Breast epithelium (tissue), 4 donors: ENCODE results near the gene SKA2. TPM values are rescaled to one million over a fixed set of nuclear protein-coding genes. Genes with fewer than 3 reads are reported as not detected.

Source experiments
- DNase-seq, 2 donors: peaks; one replicate each; pipeline ENCODE4 v3.0.0-alpha.2; 2019; ENCODE audit warnings: low spot score in 2 of 2
- H3K27ac ChIP-seq, 2 donors: fragments of 200-600 bp; sonication (generic) in 1 of 2; one replicate each; pipeline ENCODE4 v1.5.1; 2016 to 2019; ENCODE audit warnings: mild to moderate bottlenecking in 1 of 2
- H3K27me3 ChIP-seq, 2 donors: fragments of 200-600 bp; sonication (generic) in 1 of 2; one replicate each; pipeline versions ENCODE4 v1.5.1 to v1.6.0; 2017 to 2019; ENCODE audit warnings: control low read depth in 1 of 2, mild to moderate bottlenecking in 1 of 2
- H3K36me3 ChIP-seq: fragments of 200-600 bp; one replicate; pipeline ENCODE4 v1.5.1; 2019
- H3K4me1 ChIP-seq, 2 donors: fragments of 200-600 bp; sonication (generic); one replicate each; pipeline ENCODE4 v1.5.1; 2016 to 2019; ENCODE audit warnings: control low read depth in 1 of 2
- H3K4me3 ChIP-seq, 3 donors: fragments of 200-600 bp; sonication (generic); 1 replicate in 2 of 3; 2 replicates in 1 of 3; pipeline ENCODE4 v1.5.1; 2016 to 2019; ENCODE audit warnings: mild to moderate bottlenecking in 3 of 3, moderate library complexity in 2 of 3
- H3K9me3 ChIP-seq, 2 donors: fragments of 200-600 bp; sonication (generic) in 1 of 2; one replicate each; pipeline ENCODE4 v1.5.1; 2016 to 2019; ENCODE audit warnings: control low read depth in 1 of 2
- POLR2A ChIP-seq: fragments of 450-650 bp; IDR thresholded peaks from one replicate; pipeline ENCODE4 v1.6.1; 2016; ENCODE audit warnings: antibody characterized with exemption, mild to moderate bottlenecking, moderate library complexity
- POLR2AphosphoS5 ChIP-seq, 3 donors: sonication (generic); formaldehyde crosslinking; IDR thresholded peaks; one replicate each; pipeline ENCODE4 v1.6.1; 2017; ENCODE audit warnings: antibody characterized with exemption in 3 of 3
- intact Hi-C: fragments of 100-400 bp; cut with DNase I; formaldehyde crosslinking; loops from one replicate; pipeline ENCODE4 v1.15.1; 2023; ENCODE audit warnings: low total_unique reads
- total RNA-seq, 3 donors: library from RNA; depleted of rRNA; stranded (reverse); fragments of >200 nt; gene quantifications; one replicate each; pipeline ENCODE4 v1.1.0, GENCODE V29; 2016
- TF ChIP-seq, protein P1 (sequence below), 3 donors: fragments of 450-650 bp; IDR thresholded peaks; one replicate each; pipeline ENCODE4 v1.5.1; 2016 to 2017; ENCODE audit warnings: antibody characterized with exemption in 3 of 3, mild to moderate bottlenecking in 3 of 3, moderate library complexity in 3 of 3

The SKA2 gene
- total RNA-seq, 3 donors from 2014 or later: 11.8 to 19.5 (median 12.7) TPM

DNA sequence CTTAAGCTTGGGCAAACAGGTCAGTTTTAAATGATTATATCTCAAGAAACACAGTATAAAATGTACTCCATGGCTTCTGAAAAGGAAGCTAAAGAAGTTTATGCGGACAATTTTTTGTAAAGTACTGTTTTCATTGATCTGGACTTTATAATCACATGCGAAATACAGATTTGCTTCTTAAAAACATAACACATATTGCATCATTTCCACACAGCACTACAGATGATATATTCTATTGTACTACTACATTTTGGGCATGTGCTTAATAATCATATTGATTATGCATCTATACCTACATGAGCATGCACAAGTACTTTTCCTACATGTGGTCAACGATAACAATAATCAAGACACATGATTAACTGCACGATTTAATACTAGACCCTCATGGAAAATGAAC is 70.8 kb downstream of the SKA2 start:
- no peak for TF ChIP-seq POLR2A
- TF ChIP-seq, protein P1, sequence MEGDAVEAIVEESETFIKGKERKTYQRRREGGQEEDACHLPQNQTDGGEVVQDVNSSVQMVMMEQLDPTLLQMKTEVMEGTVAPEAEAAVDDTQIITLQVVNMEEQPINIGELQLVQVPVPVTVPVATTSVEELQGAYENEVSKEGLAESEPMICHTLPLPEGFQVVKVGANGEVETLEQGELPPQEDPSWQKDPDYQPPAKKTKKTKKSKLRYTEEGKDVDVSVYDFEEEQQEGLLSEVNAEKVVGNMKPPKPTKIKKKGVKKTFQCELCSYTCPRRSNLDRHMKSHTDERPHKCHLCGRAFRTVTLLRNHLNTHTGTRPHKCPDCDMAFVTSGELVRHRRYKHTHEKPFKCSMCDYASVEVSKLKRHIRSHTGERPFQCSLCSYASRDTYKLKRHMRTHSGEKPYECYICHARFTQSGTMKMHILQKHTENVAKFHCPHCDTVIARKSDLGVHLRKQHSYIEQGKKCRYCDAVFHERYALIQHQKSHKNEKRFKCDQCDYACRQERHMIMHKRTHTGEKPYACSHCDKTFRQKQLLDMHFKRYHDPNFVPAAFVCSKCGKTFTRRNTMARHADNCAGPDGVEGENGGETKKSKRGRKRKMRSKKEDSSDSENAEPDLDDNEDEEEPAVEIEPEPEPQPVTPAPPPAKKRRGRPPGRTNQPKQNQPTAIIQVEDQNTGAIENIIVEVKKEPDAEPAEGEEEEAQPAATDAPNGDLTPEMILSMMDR (IDR thresholded peaks at IDR 0.05): no peak
- no peak for TF ChIP-seq POLR2AphosphoS5 (IDR thresholded peaks at IDR 0.05)
- DNase-seq: no peak
- no peak overlapping the region for H3K27ac ChIP-seq
- no peaks in the 10 kb centered on the region for H3K4me1 ChIP-seq
- H3K9me3 ChIP-seq: no peaks in the 10 kb centered on the region
- intact Hi-C loops: no loop called here
- H3K36me3 ChIP-seq: peaks cover 5% of the 10 kb centered on the region
- H3K4me3 ChIP-seq: no peak overlapping the region
- no peaks in the 10 kb centered on the region for H3K27me3 ChIP-seq

DNA sequence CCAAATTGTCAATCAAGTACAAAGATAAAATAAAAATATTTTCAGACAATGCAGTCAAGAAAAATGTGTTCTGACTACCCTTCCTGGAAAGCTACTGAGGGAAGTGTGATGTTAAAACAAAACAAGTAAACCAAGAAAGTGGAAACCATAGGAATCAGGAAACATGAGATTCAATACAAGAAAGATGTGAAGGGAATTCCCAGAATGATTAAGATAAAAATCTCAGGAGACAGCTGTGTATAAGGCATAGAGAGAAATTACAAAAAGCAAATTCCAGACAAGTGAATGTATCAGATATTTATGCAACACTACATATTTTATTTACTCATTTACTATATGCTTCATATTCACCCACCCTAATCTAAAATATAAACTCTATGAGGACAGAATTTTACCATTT is 80.5 kb downstream of the SKA2 start:
- no peak overlapping the region for H3K4me3 ChIP-seq
- peaks cover 9% of the 10 kb centered on the region for H3K36me3 ChIP-seq
- intact Hi-C loops: no loop called here
- no peak overlapping the region for H3K27ac ChIP-seq
- TF ChIP-seq, protein P1 (IDR thresholded peaks at IDR 0.05): no peak
- TF ChIP-seq POLR2AphosphoS5 (IDR thresholded peaks at IDR 0.05) (no peak), POLR2A (no peak)
- no peaks in the 10 kb centered on the region for H3K4me1 ChIP-seq
- H3K9me3 ChIP-seq: no peaks in the 10 kb centered on the region
- H3K27me3 ChIP-seq: no peaks in the 10 kb centered on the region
- no peak for DNase-seq

DNA sequence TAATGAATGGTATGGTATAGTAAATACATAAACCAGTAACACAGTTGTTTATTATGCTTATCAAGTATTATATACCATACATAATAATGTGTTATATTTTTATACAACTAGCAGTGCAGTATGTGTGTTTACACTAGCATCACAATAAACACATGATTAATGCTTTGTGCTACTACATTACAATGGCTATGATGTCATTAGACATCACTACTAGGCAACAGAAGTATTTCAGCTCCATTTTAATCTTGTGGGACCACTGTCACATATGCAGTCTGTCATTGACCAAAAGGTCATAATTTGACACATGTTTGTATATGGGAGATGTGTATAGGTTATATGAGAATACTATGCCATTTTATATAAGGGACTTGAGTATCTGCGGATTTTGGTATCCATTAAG is 81.0 kb downstream of the SKA2 start:
- H3K9me3 ChIP-seq: no peaks in the 10 kb centered on the region
- H3K27me3 ChIP-seq: no peaks in the 10 kb centered on the region
- DNase-seq: no peak
- intact Hi-C loops: no loop called here
- peaks cover 3% of the 10 kb centered on the region for H3K36me3 ChIP-seq
- H3K4me1 ChIP-seq: no peaks in the 10 kb centered on the region
- TF ChIP-seq POLR2AphosphoS5 (IDR thresholded peaks at IDR 0.05): no peak
- TF ChIP-seq, protein P1 (IDR thresholded peaks at IDR 0.05): no peak
- TF ChIP-seq POLR2A: no peak
- H3K4me3 ChIP-seq: no peak overlapping the region
- H3K27ac ChIP-seq: no peak overlapping the region

DNA sequence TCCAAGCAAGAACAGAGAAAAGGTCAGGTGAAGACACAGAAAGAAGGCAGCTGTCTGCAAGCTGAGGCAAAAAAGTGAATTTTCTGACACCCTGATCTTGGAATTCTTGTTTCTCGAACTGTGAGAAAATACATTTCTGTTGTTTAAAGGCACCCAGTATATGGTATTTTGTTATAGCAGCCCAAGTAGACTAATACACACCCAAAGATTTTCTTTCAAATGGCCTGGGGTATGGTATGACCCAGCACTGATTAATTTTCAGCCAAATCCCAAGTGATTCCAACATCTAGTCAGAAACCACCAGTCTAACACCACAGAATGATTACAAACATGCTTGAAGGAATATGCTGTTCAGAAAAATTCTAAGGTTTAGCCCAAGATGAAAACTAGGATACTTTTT is 85.1 kb downstream of the SKA2 start:
- no peak for DNase-seq
- TF ChIP-seq POLR2AphosphoS5 (IDR thresholded peaks at IDR 0.05) (no peak), POLR2A (no peak)
- TF ChIP-seq, protein P1 (IDR thresholded peaks at IDR 0.05): no peak
- Histone ChIP-seq H3K27ac (no peak overlapping the region), H3K27me3 (no peaks in the 10 kb centered on the region), H3K4me3 (no peak overlapping the region), H3K4me1 (no peaks in the 10 kb centered on the region), H3K36me3 (no peaks in the 10 kb centered on the region), H3K9me3 (no peaks in the 10 kb centered on the region)
- intact Hi-C loops: no loop called here

DNA sequence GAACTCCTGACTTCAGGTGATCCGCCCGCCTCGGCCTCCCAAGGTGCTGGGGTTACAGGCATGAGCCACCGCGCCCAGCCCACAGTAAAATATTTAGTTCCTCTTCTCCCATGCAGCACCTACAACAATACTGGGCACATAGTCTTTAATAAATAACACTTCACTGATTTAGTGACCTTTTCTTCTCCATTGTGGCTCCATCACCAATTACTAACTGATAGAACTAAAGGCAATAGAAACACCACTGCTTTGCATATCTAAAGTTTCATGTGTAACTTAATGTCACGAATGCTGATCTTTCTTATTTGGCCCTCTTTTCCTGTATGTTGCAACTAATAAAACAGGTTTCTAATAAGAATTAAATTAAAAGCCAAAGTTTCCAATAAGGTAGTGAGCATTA is 87.2 kb downstream of the SKA2 start:
- H3K27ac ChIP-seq: no peak overlapping the region
- H3K9me3 ChIP-seq: no peaks in the 10 kb centered on the region
- no peaks in the 10 kb centered on the region for H3K36me3 ChIP-seq
- no peaks in the 10 kb centered on the region for H3K4me1 ChIP-seq
- intact Hi-C loops: no loop called here
- no peak for DNase-seq
- TF ChIP-seq, protein P1 (IDR thresholded peaks at IDR 0.05): no peak
- TF ChIP-seq POLR2A (no peak), POLR2AphosphoS5 (IDR thresholded peaks at IDR 0.05) (no peak)
- H3K27me3 ChIP-seq: no peaks in the 10 kb centered on the region
- no peak overlapping the region for H3K4me3 ChIP-seq
